Body of pancreas (tissue), 4 donors: Measurements from ENCODE around the gene OTUD4. TPM values are rescaled to one million over a fixed set of nuclear protein-coding genes. Genes with fewer than 3 reads are reported as not detected.
A peak's percentile ranks its signal among the peaks of the same experiment; 100 is the strongest.

ENCODE experiments used
- ATAC-seq: fragments of 150-250 bp; one replicate; pipeline ENCODE4 v1.9.1; 2016
- DNase-seq, 4 donors: peaks; one replicate each; pipeline ENCODE4 v3.0.0-alpha.2; 2019
- H3K27ac ChIP-seq, 4 donors: fragments of 200-600 bp; sonication (generic); 1 replicate in 3 of 4; 2 replicates in 1 of 4; pipeline versions ENCODE4 v1.5.1 to v1.6.1; 2016 to 2019; ENCODE audit warnings: mild to moderate bottlenecking in 1 of 4, mixed read lengths in 1 of 4, moderate library complexity in 1 of 4
- H3K27me3 ChIP-seq, 2 donors: fragments of 200-600 bp; sonication (generic); one replicate each; pipeline ENCODE4 v1.6.0; 2016; ENCODE audit warnings: mild to moderate bottlenecking in 1 of 2
- H3K36me3 ChIP-seq, 2 donors: fragments of 200-600 bp; sonication (generic); replicated peaks in 1 of 2; 2 replicates each; pipeline ENCODE4 v1.5.1; 2016; ENCODE audit warnings: low read depth in 2 of 2; ENCODE audit not compliant: insufficient read depth in 1 of 2
- H3K4me1 ChIP-seq: fragments of 200-600 bp; sonication (generic); one replicate; pipeline ENCODE4 v1.6.0; 2016
- H3K4me3 ChIP-seq, 2 donors: fragments of 200-600 bp; sonication (generic); 1 replicate in 1 of 2; 2 replicates in 1 of 2; pipeline ENCODE4 v1.5.1; 2016 to 2019
- H3K9me3 ChIP-seq, 3 donors: fragments of 200-600 bp; sonication (generic); 1 replicate in 2 of 3; 2 replicates in 1 of 3; pipeline ENCODE4 v1.5.1; 2016
- POLR2A ChIP-seq, 3 donors: fragments of 450-650 bp; IDR thresholded peaks; one replicate each; pipeline ENCODE4 v1.6.1; 2016; ENCODE audit warnings: antibody characterized with exemption in 3 of 3, mild to moderate bottlenecking in 2 of 3
- WGBS, 2 donors: methylation state at CpG; one replicate each; pipeline ENCODE4 v1.1.5; 2017; 5-methylcytosine and 5-hydroxymethylcytosine counted together
- intact Hi-C: fragments of 100-400 bp; cut with DNase I; formaldehyde crosslinking; loops from one replicate; pipeline ENCODE4 v1.15.1; 2023
- total RNA-seq, 2 donors: library from RNA; depleted of rRNA; stranded (reverse); fragments of >200 nt; gene quantifications; one replicate each; pipeline ENCODE4 v1.1.0, GENCODE V29; 2016
- TF ChIP-seq, protein P1 (sequence below), 7 experiments: fragments of 450-650 bp in 4 of 7; fragments of 200-600 bp in 3 of 7; sonication (generic) in 3 of 7; IDR thresholded peaks; one replicate each; pipeline ENCODE4 v1.5.1; 2016 to 2019; ENCODE audit warnings: antibody characterized with exemption in 7 of 7

OTUD4 gene
- total RNA-seq, 2 donors from 2014 or later = 13.0 to 37.9 TPM

DNA sequence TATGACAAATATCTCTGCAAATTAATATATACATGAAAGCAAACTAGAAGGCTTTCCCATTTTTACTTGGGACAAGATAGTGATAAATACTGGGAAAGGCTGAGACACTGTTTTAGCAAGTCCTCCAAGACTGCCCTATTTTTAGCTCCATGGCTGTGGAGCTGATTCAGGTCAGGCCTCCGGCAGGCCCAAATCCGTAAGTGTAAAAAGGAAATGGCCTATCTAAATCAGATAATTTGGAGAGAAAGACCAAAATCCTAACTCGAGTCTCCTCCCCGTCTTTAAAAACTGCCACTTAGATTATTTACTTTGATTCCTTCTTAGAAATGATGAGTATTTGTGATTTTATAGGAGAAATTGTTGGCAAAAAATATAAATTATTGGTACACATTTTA lies 2.9 kb downstream of the OTUD4 start:
- Histone ChIP-seq H3K4me3 (no peak overlapping the region), H3K36me3 (no peaks in the 10 kb centered on the region), H3K4me1 (peaks cover 44% of the 10 kb centered on the region), H3K9me3 (no peaks in the 10 kb centered on the region), H3K27ac (peak overlapping the region; percentile 18 to 99 (median 98)), H3K27me3 (no peaks in the 10 kb centered on the region)
- no peak for TF ChIP-seq POLR2A (IDR thresholded peaks at IDR 0.05)
- TF ChIP-seq, protein P1, sequence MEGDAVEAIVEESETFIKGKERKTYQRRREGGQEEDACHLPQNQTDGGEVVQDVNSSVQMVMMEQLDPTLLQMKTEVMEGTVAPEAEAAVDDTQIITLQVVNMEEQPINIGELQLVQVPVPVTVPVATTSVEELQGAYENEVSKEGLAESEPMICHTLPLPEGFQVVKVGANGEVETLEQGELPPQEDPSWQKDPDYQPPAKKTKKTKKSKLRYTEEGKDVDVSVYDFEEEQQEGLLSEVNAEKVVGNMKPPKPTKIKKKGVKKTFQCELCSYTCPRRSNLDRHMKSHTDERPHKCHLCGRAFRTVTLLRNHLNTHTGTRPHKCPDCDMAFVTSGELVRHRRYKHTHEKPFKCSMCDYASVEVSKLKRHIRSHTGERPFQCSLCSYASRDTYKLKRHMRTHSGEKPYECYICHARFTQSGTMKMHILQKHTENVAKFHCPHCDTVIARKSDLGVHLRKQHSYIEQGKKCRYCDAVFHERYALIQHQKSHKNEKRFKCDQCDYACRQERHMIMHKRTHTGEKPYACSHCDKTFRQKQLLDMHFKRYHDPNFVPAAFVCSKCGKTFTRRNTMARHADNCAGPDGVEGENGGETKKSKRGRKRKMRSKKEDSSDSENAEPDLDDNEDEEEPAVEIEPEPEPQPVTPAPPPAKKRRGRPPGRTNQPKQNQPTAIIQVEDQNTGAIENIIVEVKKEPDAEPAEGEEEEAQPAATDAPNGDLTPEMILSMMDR (IDR thresholded peaks at IDR 0.05) = no peak
- WGBS, 2 donors = 1 to 4% methylated on average over 4 of the region's 4 CpGs
- intact Hi-C loops = no loop called here
- ATAC-seq (no peak), DNase-seq (no peak)

DNA sequence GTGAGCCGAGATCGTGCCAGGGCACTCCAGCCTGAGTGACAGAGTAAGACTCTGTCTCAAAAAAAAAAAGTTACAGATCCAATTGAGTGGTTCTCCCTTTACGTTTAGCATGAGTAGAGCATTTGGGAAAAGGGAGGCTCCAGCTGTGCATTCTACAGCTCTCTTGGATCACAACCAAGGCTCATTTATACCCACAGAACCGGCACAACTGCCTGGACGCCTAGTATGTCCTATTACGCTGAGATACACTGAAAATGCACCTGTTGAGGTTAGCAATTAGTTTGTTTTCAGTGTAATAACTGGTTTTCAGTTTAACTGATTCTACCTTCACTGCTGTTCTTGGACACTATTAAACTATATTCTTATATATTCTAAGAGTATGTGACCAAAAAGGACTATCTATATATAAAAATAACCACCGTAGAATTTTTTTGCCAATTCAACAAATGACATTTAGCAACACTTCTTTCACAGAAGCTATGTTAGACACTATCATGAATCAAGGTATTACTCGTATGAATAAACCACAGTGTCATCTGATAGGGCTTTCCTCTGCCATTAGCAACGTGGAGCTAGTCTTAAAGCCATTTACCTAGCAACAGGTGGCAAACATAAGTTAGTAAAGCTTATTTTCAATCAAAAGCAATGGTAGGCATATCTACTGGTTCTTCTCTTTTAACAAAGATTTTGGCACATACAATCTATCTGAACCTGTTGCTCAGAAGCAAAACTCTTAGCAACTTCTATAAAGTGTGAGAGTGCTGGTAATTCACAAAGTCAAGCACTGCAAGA lies 3.6 kb downstream of the OTUD4 start:
- H3K27me3 ChIP-seq = no peaks in the 10 kb centered on the region
- ATAC-seq (no peak), DNase-seq (peak in 1 of 4 donors; percentile 22)
- TF ChIP-seq POLR2A (IDR thresholded peaks at IDR 0.05) = no peak
- H3K4me1 ChIP-seq = peaks cover 50% of the 10 kb centered on the region
- intact Hi-C loops = no loop called here
- 35 to 43% methylated on average over 9 of the region's 9 CpGs for WGBS, 2 donors
- H3K36me3 ChIP-seq = no peaks in the 10 kb centered on the region
- peak overlapping the region; percentile 18 to 99 (median 98) for H3K27ac ChIP-seq
- H3K4me3 ChIP-seq = no peak overlapping the region
- H3K9me3 ChIP-seq = no peaks in the 10 kb centered on the region

DNA sequence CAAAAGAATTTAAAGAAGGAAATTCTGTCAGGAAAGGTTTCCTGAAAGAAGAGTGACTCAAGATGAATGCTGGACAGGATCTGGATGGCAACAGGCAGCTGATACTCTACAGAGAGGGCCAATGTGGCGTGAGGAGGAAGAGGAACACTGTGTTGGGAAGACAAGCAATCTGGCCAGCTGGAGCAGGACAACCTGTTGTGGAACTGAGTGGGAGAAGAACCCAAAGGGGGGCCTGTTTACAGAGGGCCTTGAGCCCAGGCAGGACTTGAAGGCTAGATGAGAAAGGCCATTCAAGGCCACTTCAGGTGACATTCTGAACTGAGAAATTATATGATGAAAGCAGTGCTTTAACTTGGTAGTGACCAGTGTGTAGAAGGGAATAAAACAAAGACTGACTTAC lies 8.5 kb downstream of the OTUD4 start:
- DNase-seq (peak; percentile 59 to 81 (median 67)), ATAC-seq (peak; percentile 93)
- H3K4me3 ChIP-seq = no peak overlapping the region
- H3K27me3 ChIP-seq = no peaks in the 10 kb centered on the region
- peaks cover 0 to 9% of the 10 kb centered on the region in 2 donors for H3K36me3 ChIP-seq
- no peaks in the 10 kb centered on the region for H3K9me3 ChIP-seq
- peak overlapping the region in 1 of 4 donors; percentile 52 for H3K27ac ChIP-seq
- TF ChIP-seq, protein P1 (IDR thresholded peaks at IDR 0.05) = no peak
- TF ChIP-seq POLR2A (IDR thresholded peaks at IDR 0.05) = no peak
- intact Hi-C loops = no loop called here
- H3K4me1 ChIP-seq = peaks cover 33% of the 10 kb centered on the region
- 33 to 38% methylated on average over 1 of the region's 1 CpG for WGBS, 2 donors

DNA sequence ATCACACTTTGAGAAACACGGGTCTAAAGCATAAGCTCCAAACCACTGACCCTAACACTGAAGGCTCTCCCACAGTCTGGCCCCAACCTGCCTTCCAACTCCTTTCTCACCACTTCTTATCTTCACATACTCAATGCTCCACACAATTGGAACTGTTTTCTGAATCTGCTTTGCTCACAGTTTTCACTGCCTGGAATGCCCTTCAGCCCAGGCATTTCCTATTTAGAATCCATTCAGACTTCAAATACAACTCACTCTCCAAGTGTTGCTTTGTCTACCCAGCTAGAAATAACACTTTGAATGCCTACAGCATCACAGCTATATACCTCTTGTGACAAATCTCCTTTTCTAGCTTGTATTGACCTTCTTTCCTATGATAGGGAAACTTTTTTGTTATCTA lies 10.2 kb downstream of the OTUD4 start:
- Histone ChIP-seq H3K36me3 (peaks cover 0 to 9% of the 10 kb centered on the region in 2 donors), H3K9me3 (no peaks in the 10 kb centered on the region), H3K27ac (no peak overlapping the region), H3K4me3 (no peak overlapping the region), H3K4me1 (peaks cover 16% of the 10 kb centered on the region), H3K27me3 (no peaks in the 10 kb centered on the region)
- 67 to 85% methylated on average over 1 of the region's 1 CpG for WGBS, 2 donors
- DNase-seq (no peak), ATAC-seq (no peak)
- intact Hi-C loops = no loop called here
- no peak for TF ChIP-seq POLR2A (IDR thresholded peaks at IDR 0.05)
- TF ChIP-seq, protein P1 (IDR thresholded peaks at IDR 0.05) = no peak

DNA sequence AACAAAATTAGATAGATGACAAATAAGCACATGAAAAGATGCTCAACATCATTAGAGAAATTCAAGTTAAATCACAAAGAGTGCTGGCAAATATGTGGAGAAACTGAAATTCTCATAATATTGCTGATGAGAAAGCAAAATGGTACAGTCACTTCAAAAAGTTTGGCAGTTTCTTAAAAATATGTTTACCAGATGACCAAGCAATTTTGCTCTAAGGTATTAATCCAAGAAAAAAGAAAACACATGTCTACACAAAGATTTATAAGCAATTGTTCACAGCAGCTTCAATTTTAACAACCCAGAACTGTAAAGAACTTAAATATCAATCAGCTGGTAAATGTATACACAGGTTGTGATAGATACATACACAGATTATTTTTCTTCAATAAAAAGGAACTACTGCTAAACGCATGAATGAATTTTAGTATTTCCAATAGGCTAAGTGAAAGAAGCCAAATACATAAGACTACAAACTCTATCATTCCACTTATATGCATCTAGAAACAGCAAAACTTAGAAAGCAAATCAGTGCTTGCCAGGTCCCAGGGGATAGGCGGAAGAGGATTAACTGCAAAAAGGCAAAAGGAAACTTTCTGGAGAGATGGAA lies 11.7 kb downstream of the OTUD4 start:
- H3K4me3 ChIP-seq = no peak overlapping the region
- TF ChIP-seq, protein P1 (IDR thresholded peaks at IDR 0.05) = no peak
- TF ChIP-seq POLR2A (IDR thresholded peaks at IDR 0.05) = no peak
- no peaks in the 10 kb centered on the region for H3K27me3 ChIP-seq
- ATAC-seq = no peak
- DNase-seq = no peak
- no peak overlapping the region for H3K27ac ChIP-seq
- H3K36me3 ChIP-seq = peaks cover 0 to 9% of the 10 kb centered on the region in 2 donors
- 89 to 93% methylated on average over 2 of the region's 2 CpGs for WGBS, 2 donors
- peaks cover 13% of the 10 kb centered on the region for H3K4me1 ChIP-seq
- intact Hi-C loops = no loop called here
- H3K9me3 ChIP-seq = no peaks in the 10 kb centered on the region
